Endothelial cell (in vitro differentiated cells): Measurements from ENCODE around the gene SETDB2. TPM values are rescaled to one million over a fixed set of nuclear protein-coding genes. Genes with fewer than 3 reads are reported as not detected.

Source experiments
- DNase-seq: peaks from one replicate; pipeline ENCODE4 v3.0.0; 2021; ENCODE audit warnings: low spot score
- H3K27ac Mint-ChIP-seq: one replicate; pipeline ENCODE4 v1.8.0; 2021; ENCODE audit warnings: mixed read lengths, inconsistent platforms; ENCODE audit not compliant: unreplicated experiment
- H3K27me3 Mint-ChIP-seq: one replicate; pipeline ENCODE4 v1.8.0; 2021; ENCODE audit warnings: mild to moderate bottlenecking, moderate library complexity, mixed read lengths, inconsistent platforms; ENCODE audit not compliant: unreplicated experiment
- H3K36me3 Mint-ChIP-seq: one replicate; pipeline ENCODE4 v1.8.0; 2021; ENCODE audit warnings: mild to moderate bottlenecking, low read depth, mixed read lengths, inconsistent platforms; ENCODE audit not compliant: unreplicated experiment
- H3K4me1 Mint-ChIP-seq: one replicate; pipeline ENCODE4 v1.8.0; 2021; ENCODE audit warnings: mild to moderate bottlenecking, mixed read lengths, inconsistent platforms; ENCODE audit not compliant: unreplicated experiment
- H3K4me3 Mint-ChIP-seq: one replicate; pipeline ENCODE4 v1.8.0; 2021; ENCODE audit warnings: mild to moderate bottlenecking, mixed read lengths, inconsistent platforms; ENCODE audit not compliant: unreplicated experiment
- H3K9me3 Mint-ChIP-seq: one replicate; pipeline ENCODE4 v1.8.0; 2021; ENCODE audit warnings: mixed read lengths, inconsistent platforms; ENCODE audit not compliant: unreplicated experiment
- total RNA-seq: library from RNA; stranded (reverse); fragmentation: NEBNext Ultra II Directional; extraction: Animal tissue kit (Norgen Biotek cat#: 25700); gene quantifications from one replicate; pipeline ENCODE4 v1.2.1, GENCODE V29; 2021; ENCODE audit not compliant: unreplicated experiment
- TF ChIP-seq, protein P1 (sequence below): fragments of 200-600 bp; sonication (generic); IDR thresholded peaks from one replicate; pipeline ENCODE4 v1.5.0; 2021; ENCODE audit warnings: antibody characterized with exemption; ENCODE audit not compliant: unreplicated experiment

SETDB2 gene
- total RNA-seq, 1 donor from 2014 or later = 8.9 TPM

DNA sequence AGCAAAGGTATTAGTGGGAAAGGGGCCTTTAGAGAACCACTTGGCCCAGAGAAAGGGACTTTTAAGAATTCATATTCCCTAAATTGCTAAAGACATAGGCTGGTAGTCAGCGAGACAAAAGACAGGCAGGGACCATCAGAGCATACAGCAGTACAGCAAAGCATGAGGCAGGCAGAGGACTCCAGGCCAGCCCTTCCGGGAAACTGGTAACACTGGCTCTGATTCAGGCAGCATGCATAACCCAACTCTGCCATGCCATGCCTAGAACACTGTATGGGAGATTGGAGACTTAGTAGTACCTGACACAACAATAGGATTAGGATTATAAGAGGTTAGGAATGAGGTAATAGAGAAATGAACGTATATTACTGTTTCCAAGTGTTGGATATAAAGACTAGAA lies 35.1 kb upstream of the SETDB2 start:
- TF ChIP-seq, protein P1, sequence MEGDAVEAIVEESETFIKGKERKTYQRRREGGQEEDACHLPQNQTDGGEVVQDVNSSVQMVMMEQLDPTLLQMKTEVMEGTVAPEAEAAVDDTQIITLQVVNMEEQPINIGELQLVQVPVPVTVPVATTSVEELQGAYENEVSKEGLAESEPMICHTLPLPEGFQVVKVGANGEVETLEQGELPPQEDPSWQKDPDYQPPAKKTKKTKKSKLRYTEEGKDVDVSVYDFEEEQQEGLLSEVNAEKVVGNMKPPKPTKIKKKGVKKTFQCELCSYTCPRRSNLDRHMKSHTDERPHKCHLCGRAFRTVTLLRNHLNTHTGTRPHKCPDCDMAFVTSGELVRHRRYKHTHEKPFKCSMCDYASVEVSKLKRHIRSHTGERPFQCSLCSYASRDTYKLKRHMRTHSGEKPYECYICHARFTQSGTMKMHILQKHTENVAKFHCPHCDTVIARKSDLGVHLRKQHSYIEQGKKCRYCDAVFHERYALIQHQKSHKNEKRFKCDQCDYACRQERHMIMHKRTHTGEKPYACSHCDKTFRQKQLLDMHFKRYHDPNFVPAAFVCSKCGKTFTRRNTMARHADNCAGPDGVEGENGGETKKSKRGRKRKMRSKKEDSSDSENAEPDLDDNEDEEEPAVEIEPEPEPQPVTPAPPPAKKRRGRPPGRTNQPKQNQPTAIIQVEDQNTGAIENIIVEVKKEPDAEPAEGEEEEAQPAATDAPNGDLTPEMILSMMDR = no peak
- no peak overlapping the region for H3K4me3 Mint-ChIP-seq
- no peaks in the 10 kb centered on the region for H3K9me3 Mint-ChIP-seq
- H3K27me3 Mint-ChIP-seq = no peaks in the 10 kb centered on the region
- H3K36me3 Mint-ChIP-seq = peaks cover 6% of the 10 kb centered on the region
- H3K27ac Mint-ChIP-seq = no peak overlapping the region
- no peak for DNase-seq
- peaks cover 3% of the 10 kb centered on the region for H3K4me1 Mint-ChIP-seq

DNA sequence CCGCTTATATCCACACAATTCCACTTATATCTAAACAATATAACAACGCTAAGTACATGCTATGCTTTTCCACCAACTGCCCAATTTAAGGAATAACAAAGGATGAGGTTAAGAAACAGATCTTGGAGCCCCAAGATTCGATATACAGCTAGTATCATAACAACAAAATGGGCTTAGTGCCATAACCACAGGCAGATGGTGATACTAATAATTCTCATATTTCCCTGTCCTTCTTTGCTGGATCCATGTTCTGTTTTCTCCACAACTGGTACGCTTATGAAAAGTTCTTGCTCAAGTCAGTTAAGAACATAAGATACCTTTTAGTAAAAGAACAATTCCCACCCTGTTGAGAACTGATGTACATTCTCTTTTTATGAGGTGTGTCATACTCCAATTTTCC lies 34.1 kb upstream of the SETDB2 start:
- Mint-ChIP-seq H3K4me3 (no peak overlapping the region), H3K27ac (no peak overlapping the region), H3K27me3 (no peaks in the 10 kb centered on the region), H3K9me3 (no peaks in the 10 kb centered on the region), H3K36me3 (peaks cover 2% of the 10 kb centered on the region), H3K4me1 (peaks cover 3% of the 10 kb centered on the region)
- DNase-seq = no peak
- TF ChIP-seq, protein P1 = no peak

DNA sequence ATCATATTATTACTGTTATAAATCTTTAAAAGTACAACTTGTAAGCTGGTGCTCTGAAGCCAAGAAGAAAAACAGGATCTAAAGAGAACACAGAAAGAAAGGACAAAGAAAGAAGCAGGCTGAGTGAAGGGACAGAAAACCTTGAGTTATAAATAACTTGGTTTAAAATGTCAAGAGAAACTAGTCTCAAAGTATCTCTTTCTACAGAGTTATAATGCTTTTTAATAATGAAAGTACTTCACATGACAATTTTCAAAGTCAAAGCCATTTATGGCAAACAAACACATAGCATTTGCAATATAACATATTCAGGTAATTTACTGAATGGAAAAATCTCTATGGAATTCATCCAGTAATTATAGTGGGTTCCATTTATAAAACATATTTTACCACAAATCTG lies 33.6 kb upstream of the SETDB2 start:
- Mint-ChIP-seq H3K36me3 (no peaks in the 10 kb centered on the region), H3K9me3 (no peaks in the 10 kb centered on the region), H3K4me3 (no peak overlapping the region), H3K27ac (no peak overlapping the region), H3K4me1 (peaks cover 3% of the 10 kb centered on the region), H3K27me3 (no peaks in the 10 kb centered on the region)
- no peak for DNase-seq
- TF ChIP-seq, protein P1 = no peak

DNA sequence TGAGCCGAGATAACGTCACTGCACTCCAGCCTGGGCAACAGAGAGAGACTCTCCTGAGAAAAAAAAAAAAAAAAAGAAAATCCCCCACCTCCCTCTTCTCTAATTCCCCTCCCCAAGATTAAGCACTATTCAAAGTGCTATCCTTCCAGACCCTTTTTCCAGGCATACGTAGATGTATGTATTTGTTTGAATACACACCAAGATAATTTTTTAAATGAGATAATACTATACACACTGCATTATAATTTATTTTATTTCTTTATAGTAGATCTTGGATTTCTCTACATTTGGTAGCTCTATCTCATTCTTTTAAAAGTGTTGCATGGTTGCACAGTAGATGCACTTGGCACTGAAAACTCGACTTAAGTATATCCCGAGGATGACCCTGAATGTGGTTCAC lies 32.7 kb upstream of the SETDB2 start:
- TF ChIP-seq, protein P1 = no peak
- peaks cover 3% of the 10 kb centered on the region for H3K4me1 Mint-ChIP-seq
- H3K9me3 Mint-ChIP-seq = no peaks in the 10 kb centered on the region
- H3K27ac Mint-ChIP-seq = no peak overlapping the region
- H3K4me3 Mint-ChIP-seq = no peak overlapping the region
- H3K27me3 Mint-ChIP-seq = no peaks in the 10 kb centered on the region
- no peaks in the 10 kb centered on the region for H3K36me3 Mint-ChIP-seq
- no peak for DNase-seq

DNA sequence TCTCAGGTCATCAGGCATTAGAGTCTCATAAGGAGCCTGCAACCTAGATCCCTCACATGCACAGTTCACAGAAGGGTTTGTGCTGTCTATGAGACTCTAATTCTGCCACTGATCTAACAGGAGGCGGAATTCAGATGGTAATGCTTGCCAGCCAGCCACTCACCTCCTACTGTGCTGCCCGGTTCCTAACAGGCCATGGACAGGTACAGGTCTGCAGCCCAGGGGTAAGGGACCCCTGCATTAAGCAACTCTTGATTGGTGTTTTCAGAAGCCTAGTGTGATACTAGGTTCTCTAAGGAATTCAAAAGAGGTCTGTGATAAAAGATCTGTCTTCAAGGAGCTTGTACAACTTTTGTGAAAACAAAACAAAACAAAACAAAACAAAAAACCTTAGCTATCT lies 31.3 kb upstream of the SETDB2 start:
- TF ChIP-seq, protein P1 = no peak
- no peaks in the 10 kb centered on the region for H3K36me3 Mint-ChIP-seq
- DNase-seq = no peak
- peaks cover 3% of the 10 kb centered on the region for H3K4me1 Mint-ChIP-seq
- no peaks in the 10 kb centered on the region for H3K9me3 Mint-ChIP-seq
- no peak overlapping the region for H3K4me3 Mint-ChIP-seq
- H3K27me3 Mint-ChIP-seq = no peaks in the 10 kb centered on the region
- H3K27ac Mint-ChIP-seq = no peak overlapping the region
